OCI-LY1 (cell line): ENCODE measurements around the gene GRIP1.

Experiments
- CTCF ChIP-seq: fragments of 200-600 bp; sonication (generic), shearing (Covaris generic); IDR thresholded peaks from 2 replicates; pipeline ENCODE4 v1.5.1; 2017; ENCODE audit warnings: mild to moderate bottlenecking, antibody characterized with exemption, low read length, moderate library complexity, mixed read lengths
- EZH2 ChIP-seq: fragments of 200-600 bp; sonication (generic), shearing (Covaris generic); IDR thresholded peaks from 2 replicates; pipeline ENCODE4 v1.8.0; 2017; ENCODE audit warnings: borderline replicate concordance, mixed run types, mild to moderate bottlenecking, antibody characterized with exemption, low read length, moderate library complexity, mixed read lengths

GRCh38 chr12:66620026-66620425, 58.9 kb downstream of the GRIP1 start:
- TF ChIP-seq CTCF (no peak), EZH2 (no peak)
